ENCODE measurements around the gene ATMIN.

The ATMIN gene

DNA sequence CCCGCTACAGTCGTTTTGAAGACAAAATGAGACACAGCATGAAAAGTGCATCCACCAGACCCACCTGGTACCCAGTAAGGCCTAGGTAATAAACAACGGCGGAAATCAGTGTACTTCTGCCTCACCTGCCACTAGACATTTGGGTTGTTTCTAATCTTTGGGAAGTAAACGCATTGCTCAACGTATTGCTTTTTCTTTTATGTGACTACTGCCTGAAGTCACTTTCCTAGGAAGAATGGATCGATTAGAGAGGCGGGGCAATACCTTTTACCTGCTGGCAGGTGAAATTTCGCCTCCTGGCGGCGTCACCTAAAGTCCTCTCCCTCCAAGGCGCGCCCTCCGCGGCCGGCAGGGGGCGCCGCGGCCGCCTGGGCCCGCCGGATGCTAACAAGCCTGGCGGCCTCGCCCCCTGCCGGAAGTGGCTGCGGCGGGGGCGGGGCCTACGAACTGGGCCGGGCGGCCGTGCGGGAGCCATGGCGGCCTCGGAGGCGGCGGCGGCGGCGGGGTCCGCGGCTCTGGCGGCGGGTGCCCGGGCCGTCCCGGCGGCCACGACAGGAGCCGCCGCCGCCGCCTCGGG lies at the start of gene ATMIN:
Gene ATMIN (plus strand): TSS at position 445 of the 577 bp plus-strand sequence. CDS start 29 bp downstream, at position 474.
- DNase-seq = peak; percentile 88

GRCh38 chr16:80986557-80986956 lies 49.1 kb upstream of the ATMIN start:
- no peak for DNase-seq

DNA sequence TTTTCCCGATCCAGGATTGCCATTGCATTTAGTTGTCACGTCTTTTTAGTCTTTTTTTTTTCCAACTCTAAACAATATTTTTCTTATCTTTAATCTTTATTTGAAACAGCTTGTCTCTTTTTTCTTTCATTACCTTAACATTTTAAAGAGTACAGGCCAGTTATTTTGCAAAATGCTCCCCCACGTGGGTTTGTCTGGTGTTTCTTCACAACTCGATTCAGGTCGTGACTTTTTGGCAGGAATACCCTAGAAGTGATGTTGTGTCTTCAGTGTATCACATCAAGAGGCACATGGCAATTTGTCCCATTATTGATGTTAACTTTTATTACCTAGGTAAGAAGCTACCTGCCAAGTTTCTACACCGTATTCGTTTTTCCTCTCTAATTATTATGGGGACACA lies 46.9 kb upstream of the ATMIN start:
- no peak for DNase-seq

DNA sequence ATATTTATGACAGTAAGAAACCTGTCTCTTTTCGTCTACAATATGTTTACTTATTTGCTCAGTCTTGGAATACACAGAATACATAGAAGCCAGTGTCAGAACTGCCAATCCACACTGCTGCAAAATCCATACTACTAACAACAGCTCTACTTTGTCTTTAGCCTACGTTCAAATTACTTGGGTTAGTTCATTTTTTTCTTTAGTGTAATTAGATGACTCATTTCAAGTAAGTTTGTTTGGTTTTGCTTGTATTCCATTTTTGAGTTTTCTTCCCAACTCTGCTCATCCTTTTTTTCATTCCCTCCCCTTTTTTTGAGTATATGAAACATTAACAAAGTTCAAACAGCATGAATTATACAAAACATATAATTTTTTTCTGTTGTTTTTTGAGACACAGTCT lies 45.8 kb upstream of the ATMIN start:
- no peak for DNase-seq

GRCh38 chr16:80990577-80990976 lies 45.1 kb upstream of the ATMIN start:
- no peak for DNase-seq

GRCh38 chr16:80990978-80991377 lies 44.7 kb upstream of the ATMIN start:
- no peak for DNase-seq

- DNase-seq = no peak
Observed at GRCh38 chr16:80991792-80992430, 43.7 kb upstream of the ATMIN start.

GRCh38 chr16:80992676-80993293 lies 42.9 kb upstream of the ATMIN start:
- DNase-seq = no peak

DNA sequence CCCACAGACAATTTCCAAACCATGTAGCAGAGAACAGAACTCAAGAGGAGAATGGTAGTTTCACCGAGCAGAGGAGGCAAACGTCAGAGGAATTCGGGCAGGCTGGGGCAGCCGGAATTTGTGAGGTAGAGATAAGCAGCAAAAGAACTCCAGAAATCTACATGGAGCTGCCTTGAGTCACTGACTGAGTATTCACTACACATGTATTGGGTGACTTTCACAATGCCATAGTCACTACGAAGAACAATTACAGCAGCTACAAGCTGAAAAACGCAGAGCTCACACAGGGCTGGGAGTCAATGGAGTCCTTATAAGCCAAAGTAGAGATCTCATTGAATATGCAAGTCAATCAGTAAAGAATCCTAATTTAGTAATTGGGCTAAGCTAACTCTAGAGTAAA lies 42.3 kb upstream of the ATMIN start:
- no peak for DNase-seq

- no peak for DNase-seq
Observed at GRCh38 chr16:80993834-80994233, 41.8 kb upstream of the ATMIN start.

GRCh38 chr16:80994451-80994850 lies 41.2 kb upstream of the ATMIN start:
- no peak for DNase-seq

- DNase-seq = no peak
Observed at GRCh38 chr16:80996688-80997138, 38.9 kb upstream of the ATMIN start.

- no peak for DNase-seq
Observed at GRCh38 chr16:80997139-80997798, 38.4 kb upstream of the ATMIN start.

DNA sequence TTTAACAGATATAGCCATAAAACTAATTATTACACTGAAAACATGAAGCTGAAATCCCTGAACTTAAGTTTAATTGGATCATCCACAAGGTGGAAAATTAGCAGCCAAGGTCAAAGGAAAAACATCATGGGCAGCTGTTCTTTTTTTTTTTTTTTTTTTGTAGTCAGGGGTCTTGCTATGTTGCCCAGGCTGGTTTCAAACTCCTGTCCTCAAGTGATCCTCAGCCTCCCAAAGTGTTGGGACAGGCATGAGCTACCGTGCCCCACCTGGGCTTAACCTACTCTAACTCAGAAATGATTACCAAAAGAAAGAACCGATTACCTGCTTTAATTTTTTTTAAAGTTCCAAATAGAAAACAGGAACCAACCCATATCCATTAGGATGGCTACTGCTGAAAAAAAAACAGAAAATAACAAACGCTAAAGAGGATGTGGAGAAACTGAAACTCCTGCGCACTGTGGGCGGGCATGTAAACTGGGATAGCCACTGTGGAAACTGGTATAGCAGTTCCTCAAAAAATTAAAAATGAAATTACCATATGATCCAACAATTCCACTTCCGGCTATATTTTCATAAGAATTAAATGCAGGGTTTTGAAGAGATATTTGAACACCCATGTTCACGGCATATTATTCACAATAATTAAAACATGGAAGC lies 37.5 kb upstream of the ATMIN start:
- DNase-seq = no peak

- DNase-seq = no peak
Observed at GRCh38 chr16:81000873-81001272, 34.8 kb upstream of the ATMIN start.

DNA sequence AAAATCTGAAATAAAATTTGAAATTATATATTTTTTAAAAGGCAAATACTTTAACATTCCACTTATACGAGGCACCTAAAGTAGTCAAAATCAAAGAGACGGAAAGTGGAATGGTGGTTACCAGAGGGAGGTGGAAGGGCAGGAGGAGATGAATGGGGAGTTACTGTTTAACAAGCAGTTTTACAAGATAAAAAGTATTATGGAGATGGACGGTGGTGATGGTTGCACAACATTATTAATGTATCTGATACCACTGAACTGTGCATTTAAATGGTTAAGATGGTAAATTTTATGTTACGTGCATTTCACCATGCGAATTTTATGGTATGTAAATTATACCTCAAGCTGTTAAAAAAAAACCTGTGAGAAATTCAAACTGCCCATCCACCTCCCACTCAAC lies 34.3 kb upstream of the ATMIN start:
- no peak for DNase-seq

GRCh38 chr16:81003064-81003463 lies 32.6 kb upstream of the ATMIN start:
- DNase-seq = no peak

- DNase-seq = no peak
Observed at GRCh38 chr16:81003610-81004460, 31.8 kb upstream of the ATMIN start.

DNA sequence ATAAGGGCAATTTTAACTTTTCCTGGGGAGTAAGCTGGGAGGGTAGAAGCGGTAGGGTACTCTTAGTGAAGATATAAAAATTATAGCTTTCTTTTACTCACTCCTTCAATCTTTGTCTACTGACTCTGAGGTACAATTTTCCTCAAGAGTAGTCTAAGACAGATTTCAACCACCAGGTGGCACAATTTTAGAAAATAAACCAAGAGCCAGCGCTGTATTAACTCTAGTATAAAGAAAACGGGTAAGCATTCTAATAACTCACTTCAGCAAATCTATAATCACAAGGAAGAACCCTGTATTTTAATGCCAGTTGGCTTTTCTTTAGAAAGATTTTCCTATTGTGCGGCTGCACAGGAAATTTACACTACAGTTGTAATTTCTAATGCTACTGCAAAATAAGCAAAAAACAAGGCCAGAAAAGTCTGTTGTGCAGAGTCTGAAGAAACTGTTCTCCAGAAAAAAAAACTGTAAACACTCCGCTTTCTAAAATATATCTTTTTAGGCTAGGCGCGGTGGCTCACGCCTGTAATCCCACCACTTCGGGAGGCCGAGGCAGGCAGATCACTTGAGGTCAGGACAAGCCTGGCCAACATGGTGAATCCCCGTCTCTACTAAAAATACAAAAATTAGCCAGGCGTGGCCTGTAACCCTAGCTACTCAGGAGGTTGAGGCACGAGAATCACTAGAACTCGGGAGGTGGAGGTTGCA lies 30.8 kb upstream of the ATMIN start:
- peak; percentile 19 to 51 for DNase-seq

- DNase-seq = no peak
Observed at GRCh38 chr16:81005610-81006161, 30.0 kb upstream of the ATMIN start.

- peak; percentile 63 to 74 for DNase-seq
Observed at GRCh38 chr16:81006211-81006812, 29.3 kb upstream of the ATMIN start.

Data from activated CD4-positive, alpha-beta T cell treated with anti-CD3 and anti-CD28 coated beads for 4 hours (primary cell).